A673 (cell line): Measurements from ENCODE around the gene ANKRD17.

Source experiments
- CTCF ChIP-seq: fragments of 300-800, 200-600 bp; sonication (generic); conservative IDR thresholded peaks from 2 replicates; pipeline ENCODE4 v1.5.1; 2017; ENCODE audit warnings: low read depth, mild to moderate bottlenecking, antibody characterized with exemption, low read length, moderate library complexity, mixed read lengths
- EZH2 ChIP-seq: fragments of 200-600 bp; sonication (generic); IDR thresholded peaks from 2 replicates; pipeline ENCODE4 v1.6.1; 2017; ENCODE audit warnings: borderline replicate concordance, low read depth, mild to moderate bottlenecking, mixed read lengths, antibody characterized with exemption, low read length; ENCODE audit not compliant: poor library complexity, severe bottlenecking

- no peak for TF ChIP-seq CTCF
- TF ChIP-seq EZH2 = no peak
These were observed 188.6 kb downstream of the ANKRD17 start for GRCh38 chr4:73070074-73070390.
